Measurements from ENCODE around the gene GEMIN2.
A peak's percentile ranks its signal among the peaks of the same experiment; 100 is the strongest.
"Not testable (repeated sequence)": the region's sequence is repeated elsewhere in the genome, so short reads cannot be mapped to it uniquely, and the experiment has no call there.

GEMIN2 gene

GRCh38 chr14:39087493-39087892 is 26.6 kb upstream of the GEMIN2 start:
- no peak overlapping the region for H3K4me3 ChIP-seq (replicated peaks in 1 of 2; ENCODE audit: low read depth in 2 of 2, low read length in 2 of 2)
- no peak for DNase-seq (ENCODE audit: low read depth in 2 of 2)
- no peak for TF ChIP-seq CTCF (IDR thresholded peaks at IDR 0.05; ENCODE audit: low read depth, low read length)

DNA sequence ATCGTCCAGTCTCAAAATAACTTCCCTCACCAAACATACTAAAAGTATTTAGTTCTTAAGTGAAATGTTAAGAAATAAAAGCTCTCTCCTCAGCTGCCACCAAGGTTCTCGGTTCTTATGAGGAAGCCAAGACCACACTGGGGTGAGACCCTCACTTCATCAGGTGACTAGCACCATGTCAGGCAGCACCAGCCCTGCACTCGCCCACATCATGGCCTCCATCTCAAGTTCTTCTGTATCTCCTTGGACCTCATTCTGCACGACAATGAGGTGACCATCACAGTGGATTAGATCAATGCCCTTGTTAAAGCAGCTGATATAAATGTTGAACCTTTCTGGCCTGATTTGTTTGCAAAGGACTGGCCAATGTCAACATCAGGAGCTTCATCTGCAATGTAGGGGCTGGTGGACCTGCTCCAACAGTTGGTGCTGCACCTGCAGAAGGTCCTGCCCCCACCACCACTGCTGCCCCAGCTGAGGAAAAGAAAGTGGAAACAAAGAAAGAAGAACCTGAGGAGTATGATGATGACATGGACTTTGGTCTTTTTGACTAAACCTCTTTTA is 23.5 kb upstream of the GEMIN2 start:
- no peak for TF ChIP-seq CTCF (IDR thresholded peaks at IDR 0.05; ENCODE audit: low read depth, low read length)
- DNase-seq (ENCODE audit: low read depth in 2 of 2): no peak

DNA sequence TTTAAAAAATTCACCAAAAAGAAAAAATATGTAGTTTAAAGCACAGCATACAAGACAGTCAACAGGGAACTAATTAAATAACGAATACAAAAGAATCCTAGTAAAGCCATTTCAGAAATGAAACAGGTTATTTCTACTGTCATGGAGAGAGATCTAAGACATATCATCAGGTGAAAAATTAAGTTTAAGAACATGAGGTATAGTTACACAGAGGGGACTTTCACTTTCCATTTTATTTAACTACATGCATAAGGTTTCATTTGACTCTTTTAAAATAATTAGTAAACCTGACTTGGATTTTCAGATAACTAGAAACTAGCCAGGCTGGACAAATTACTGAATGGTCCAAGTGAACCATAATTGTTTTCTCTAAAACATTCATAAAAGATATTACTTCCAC is 22.4 kb upstream of the GEMIN2 start:
- no peak for DNase-seq (ENCODE audit: low read depth in 2 of 2)
- no peak overlapping the region for H3K4me3 ChIP-seq (replicated peaks in 1 of 2; ENCODE audit: low read depth in 2 of 2, low read length in 2 of 2)
- TF ChIP-seq CTCF (IDR thresholded peaks at IDR 0.05; ENCODE audit: low read depth, low read length): no peak

More for the DNA sequence above, 23.5 kb upstream of the GEMIN2 start:
- no peak overlapping the region for H3K4me3 ChIP-seq (replicated peaks in 1 of 2; ENCODE audit: low read depth in 2 of 2, low read length in 2 of 2)

- DNase-seq (ENCODE audit: low read depth in 2 of 2): no peak
These were observed 19.6 kb upstream of the GEMIN2 start for GRCh38 chr14:39094515-39094914.

GRCh38 chr14:39097159-39097558 is 17.0 kb upstream of the GEMIN2 start:
- no peak for TF ChIP-seq CTCF (IDR thresholded peaks at IDR 0.05; ENCODE audit: low read depth, low read length)
- no peak overlapping the region for H3K4me3 ChIP-seq (replicated peaks in 1 of 2; ENCODE audit: low read depth in 2 of 2, low read length in 2 of 2)
- peak; percentile 52 to 76 for DNase-seq (ENCODE audit: low read depth in 2 of 2)

More at GRCh38 chr14:39094515-39094914, 19.6 kb upstream of the GEMIN2 start:
- TF ChIP-seq CTCF (IDR thresholded peaks at IDR 0.05; ENCODE audit: low read depth, low read length): no peak
- no peak overlapping the region for H3K4me3 ChIP-seq (replicated peaks in 1 of 2; ENCODE audit: low read depth in 2 of 2, low read length in 2 of 2)

DNA sequence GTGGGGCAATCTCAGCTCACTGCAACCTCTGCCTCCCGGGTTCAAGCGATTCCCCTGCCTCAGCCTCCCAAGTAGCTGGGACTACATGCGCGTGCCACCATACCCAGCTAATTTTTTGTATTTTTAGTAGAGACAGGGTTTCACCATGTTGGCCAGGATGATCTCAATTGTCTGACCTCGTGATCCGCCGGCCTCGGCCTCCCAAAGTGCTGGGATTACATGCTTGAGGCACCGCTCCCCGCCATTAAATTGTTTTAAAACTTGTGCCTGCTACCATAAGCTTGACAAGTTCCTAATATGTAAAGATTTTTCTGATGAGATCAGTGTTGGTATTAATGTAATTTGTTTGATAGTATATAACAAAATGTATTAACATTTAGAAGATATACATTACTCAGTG is 14.9 kb upstream of the GEMIN2 start:
- not testable (repeated sequence) for H3K4me3 ChIP-seq (replicated peaks in 1 of 2; ENCODE audit: low read depth in 2 of 2, low read length in 2 of 2); DNase-seq (ENCODE audit: low read depth in 2 of 2)

- H3K4me3 ChIP-seq (replicated peaks in 1 of 2; ENCODE audit: low read depth in 2 of 2, low read length in 2 of 2): no peak overlapping the region
These were observed 14.4 kb upstream of the GEMIN2 start for GRCh38 chr14:39099748-39100147.

More at GRCh38 chr14:39099748-39100147, 14.4 kb upstream of the GEMIN2 start:
- no peak for TF ChIP-seq CTCF (IDR thresholded peaks at IDR 0.05; ENCODE audit: low read depth, low read length)
- no peak for DNase-seq (ENCODE audit: low read depth in 2 of 2)
